Hepatocyte (in vitro differentiated cells): ENCODE measurements around the gene SLC9B1.

ENCODE experiments used
- EZH2 ChIP-seq: fragments of 200-600 bp; sonication (generic); IDR thresholded peaks from 2 replicates; pipeline ENCODE4 v1.6.1; 2016; ENCODE audit warnings: antibody characterized with exemption, mild to moderate bottlenecking, borderline replicate concordance
- EZH2phosphoT487 ChIP-seq: fragments of 200-600 bp; sonication (generic); IDR thresholded peaks from one replicate; pipeline ENCODE4 v1.6.1; 2018; ENCODE audit warnings: antibody characterized with exemption, mild to moderate bottlenecking, low read depth, moderate library complexity; ENCODE audit not compliant: unreplicated experiment, severe bottlenecking
- TF ChIP-seq, protein P1 (sequence below): fragments of 200-600 bp; sonication (generic); IDR thresholded peaks from 2 replicates; pipeline ENCODE4 v1.5.1; 2016; ENCODE audit warnings: antibody characterized with exemption, mild to moderate bottlenecking; ENCODE audit not compliant: poor library complexity

DNA sequence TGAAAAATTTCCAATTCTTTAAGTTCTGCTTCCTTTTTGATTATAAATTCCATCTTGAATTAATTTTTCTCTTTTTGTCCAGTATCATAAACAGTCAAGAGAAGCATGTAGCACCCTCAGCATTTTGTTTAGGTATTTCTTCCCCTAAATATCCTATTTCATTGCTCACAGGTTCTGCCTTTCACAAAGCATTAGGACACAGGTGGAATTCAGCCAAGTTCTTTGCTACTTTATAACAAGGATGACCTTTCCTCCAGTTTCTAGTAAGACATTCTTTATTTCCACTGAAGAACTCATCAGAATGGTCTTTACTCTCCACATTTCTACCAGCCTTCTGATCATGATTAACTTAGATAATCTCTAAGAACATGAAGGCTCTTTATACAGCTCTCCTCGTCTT lies 7.4 kb downstream of the SLC9B1 start:
- TF ChIP-seq, protein P1, sequence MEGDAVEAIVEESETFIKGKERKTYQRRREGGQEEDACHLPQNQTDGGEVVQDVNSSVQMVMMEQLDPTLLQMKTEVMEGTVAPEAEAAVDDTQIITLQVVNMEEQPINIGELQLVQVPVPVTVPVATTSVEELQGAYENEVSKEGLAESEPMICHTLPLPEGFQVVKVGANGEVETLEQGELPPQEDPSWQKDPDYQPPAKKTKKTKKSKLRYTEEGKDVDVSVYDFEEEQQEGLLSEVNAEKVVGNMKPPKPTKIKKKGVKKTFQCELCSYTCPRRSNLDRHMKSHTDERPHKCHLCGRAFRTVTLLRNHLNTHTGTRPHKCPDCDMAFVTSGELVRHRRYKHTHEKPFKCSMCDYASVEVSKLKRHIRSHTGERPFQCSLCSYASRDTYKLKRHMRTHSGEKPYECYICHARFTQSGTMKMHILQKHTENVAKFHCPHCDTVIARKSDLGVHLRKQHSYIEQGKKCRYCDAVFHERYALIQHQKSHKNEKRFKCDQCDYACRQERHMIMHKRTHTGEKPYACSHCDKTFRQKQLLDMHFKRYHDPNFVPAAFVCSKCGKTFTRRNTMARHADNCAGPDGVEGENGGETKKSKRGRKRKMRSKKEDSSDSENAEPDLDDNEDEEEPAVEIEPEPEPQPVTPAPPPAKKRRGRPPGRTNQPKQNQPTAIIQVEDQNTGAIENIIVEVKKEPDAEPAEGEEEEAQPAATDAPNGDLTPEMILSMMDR = no peak
- TF ChIP-seq EZH2 = no peak
- TF ChIP-seq EZH2phosphoT487 = no peak
